NCI-H146 treated with DMSO at 0.1 percent for 48 hours (cell line): ENCODE results near the gene PROB1.
"Not testable (repeated sequence)": the region's sequence is repeated elsewhere in the genome, so short reads cannot be mapped to it uniquely, and the experiment has no call there.

Experiments
- DNase-seq: peaks from one replicate; lab custom pipeline; 2025; ENCODE audit not compliant: unreplicated experiment; lab: John Stamatoyannopoulos, UW

PROB1 gene

DNA sequence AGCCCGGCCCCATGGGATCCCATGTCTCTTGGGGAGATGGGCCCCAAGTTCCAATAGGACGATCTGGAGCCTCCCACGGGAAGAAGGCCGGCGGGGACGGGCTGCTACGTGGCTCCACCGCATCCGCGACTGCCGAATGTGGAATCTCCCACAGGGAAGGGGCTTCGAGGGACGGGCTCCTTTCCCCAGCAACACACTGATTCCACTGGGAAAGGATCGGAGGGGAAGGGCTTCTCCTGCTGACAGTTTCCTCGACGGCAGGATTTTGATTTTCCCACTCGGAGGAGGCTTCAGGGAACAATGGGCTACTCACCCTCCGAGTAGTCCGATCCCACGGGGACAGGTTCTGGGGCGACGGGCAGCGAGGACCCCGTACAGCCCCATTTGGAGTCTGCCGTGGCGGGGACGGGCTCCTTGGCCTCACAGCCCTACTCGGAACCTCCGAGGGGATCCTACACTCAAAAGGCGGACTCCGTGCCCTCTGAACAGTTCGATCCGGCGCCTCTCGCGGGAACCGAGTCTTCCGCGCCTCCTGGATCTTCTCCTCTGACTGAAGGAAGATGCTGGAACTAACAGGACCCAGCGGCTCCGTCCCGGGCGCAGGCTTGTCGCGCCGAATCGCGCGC is 1.3 kb downstream of the PROB1 start:
- DNase-seq, result no peak

DNA sequence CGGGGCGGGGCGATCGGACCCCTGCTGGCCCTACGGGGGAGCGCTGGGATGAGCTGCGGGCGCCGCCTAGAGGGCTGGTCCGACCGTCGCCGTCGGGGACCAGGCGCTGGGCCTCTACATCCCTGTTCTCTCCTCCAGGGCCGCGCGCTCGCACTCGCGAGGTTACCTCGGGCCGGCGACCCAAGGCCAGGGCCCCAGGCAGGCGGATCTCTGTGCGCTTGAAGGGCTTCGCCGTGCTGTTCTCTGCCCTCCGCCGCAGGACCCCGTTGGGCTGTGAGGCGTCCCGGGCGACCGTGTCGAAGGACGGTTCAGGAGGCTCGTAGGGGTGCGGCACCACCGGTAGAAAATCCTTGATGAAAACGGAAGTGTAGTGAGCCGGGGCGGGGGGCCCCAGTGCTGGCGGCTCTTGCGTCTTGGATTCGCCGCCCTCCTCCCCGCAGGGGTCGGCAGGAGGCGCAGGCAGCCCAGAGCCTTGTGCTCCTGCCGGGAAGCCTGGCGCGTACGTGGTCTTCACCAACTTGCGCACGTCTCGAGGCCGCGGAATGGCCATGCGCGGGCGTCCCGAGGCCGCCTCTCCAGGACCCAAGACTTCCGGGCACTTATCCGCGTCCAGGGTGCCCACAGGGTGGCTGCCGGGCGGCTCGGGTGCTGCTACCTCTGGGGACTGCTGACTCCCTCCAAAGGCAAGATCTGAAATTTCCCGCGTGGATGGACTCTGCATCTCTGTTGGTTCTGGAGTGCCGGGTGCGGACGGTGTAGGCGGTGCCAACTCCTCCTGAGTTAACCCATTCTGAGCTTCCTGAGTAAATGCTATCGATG is 2.0 kb downstream of the PROB1 start:
- peak; percentile 29 for DNase-seq

DNA sequence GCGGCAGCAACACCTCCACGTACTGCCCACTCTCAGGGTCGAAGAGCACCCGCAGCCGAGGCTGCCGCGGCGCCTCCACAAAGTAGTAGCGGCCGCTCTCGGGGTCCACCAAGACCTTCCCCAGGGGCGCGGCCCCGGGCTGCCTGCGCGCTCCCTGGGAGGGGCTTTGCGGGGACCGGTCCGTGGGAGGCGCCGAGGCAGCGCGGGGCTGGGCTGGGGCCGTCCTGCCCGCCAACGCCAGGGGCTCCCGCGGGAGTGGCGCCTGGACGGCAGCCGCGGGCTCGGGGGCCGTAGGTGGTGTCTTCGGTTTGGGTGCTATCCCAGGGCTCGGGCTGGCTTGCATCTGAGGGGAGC is 2.6 kb downstream of the PROB1 start:
- no peak for DNase-seq

DNA sequence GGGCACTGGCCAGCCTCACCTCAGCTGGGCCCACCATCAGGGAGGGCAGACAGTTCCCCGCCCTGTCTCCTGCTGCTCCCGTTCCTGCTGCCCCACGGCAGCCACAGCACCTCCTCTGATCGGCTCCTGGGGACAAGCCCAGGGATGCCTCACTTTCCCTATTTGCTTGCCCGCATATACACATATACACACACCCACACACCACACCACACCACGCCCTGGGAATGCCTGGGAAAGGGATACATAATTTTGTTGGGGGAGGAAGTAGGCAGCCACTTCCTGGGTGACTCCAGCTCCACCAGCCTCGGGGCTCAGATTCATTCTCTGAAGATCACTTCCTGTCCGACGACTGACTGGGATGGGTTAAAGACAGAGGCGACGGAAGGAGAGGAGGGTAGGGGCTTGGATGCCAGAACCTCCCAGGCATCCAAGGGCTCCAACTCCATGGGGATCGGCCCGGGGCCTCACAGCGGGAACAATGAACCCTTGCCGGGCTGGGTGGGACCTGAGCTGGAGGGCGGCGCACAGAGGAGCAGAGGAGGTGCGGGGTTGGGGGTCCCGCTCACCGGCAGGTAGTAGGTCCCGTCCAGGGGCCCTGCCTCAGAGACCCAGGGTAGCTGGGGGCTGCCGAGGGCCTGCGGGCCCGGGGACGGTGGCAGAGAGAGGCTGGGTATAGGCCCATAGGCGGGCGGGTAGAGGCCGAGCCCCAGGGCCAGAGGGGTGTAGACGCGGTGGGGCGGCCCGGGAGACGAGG is 3.2 kb downstream of the PROB1 start:
- no peak for DNase-seq

DNA sequence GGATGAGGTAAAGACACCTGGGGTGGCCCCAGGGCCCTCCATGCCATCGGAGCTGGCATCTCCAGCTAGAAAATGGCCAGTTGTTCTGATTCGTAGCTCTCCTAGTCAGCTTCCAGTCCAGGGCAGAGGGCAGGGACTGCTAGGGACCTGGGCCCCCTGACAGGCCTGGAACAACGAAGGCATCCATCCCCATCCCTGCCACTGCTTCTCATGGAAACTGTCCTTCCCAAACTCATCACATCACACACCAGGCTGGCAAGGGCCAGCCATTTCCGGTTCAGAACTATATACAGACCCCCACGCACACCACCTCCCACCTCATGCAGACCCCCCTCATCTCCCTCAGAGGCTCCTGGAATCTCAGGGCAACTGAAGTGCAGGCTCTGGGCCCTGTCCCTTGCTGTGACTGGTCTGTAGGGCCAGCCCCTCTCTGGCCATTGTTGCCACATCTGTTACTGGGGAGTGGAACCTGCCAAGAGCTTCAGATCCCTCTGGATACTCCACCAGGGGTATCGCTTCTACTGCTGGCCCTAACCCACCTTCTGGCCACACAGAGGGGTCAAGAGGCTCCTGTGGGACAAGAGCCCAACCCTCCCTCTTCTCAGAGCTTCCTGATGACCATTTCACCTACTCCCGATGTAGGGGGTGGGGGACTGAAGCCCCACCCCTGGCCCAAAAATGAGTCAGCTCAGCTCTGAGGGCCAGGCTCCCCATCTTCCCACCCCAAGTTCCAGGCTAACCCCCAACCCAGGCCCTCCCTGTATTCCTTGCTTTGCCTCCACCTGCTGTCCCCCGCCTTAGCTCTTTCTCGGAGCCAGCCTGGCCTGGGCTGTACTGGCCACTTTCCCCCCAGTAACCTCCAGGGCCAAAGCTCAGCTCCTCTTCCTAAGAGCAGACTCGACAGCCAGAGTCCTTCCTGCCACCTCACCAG is 4.0 kb downstream of the PROB1 start:
- no peak for DNase-seq

DNA sequence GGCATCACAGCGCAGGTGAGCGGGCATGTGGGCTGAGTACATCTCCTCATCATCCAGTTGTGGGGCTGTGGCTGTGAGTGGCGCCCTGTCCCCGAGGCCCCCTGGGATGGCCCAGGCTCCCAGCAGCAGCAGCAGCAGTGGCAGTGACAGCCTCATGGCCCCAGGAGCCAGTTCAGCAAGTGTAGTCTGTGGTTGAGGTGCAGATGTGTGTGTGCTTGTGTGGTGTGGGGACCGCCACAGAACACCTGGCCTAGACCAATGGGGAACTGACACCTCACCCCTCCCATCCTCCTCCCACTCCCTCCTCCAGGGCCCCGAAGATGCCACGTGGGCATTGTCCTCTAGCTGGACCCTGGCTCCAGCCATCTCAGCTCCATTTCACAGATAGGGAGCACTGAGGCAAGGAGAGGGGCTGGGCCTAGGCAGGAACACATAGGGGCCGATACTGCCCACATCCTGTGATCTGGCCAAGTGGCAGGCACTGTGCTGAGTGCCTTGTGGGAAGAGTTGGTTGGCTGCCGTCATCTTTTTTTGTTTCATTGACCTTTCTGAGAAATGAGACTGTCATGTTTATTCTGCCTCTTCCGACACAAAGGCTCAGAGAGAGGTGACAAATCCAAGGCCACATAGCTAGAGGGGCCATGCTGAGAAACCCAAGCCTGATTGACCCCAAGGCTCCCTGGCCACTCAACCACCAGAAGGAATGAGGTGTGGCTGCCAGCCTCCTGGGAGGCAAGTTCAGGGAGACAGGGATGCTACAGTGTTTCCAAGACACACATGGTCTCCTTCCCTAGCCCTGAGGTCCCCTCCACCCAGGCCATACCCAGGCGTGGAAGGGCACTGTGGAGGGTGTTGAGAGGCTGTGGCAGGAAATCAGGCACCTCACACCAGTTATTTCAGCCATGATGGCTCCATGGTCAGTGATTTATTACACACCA is 4.9 kb downstream of the PROB1 start, which contains the start of gene MZB1:
MZB1 (minus strand) TSS at position 213 of the 938 bp plus-strand sequence; CDS start at position 156, 57 bp downstream.
- no peak for DNase-seq

DNA sequence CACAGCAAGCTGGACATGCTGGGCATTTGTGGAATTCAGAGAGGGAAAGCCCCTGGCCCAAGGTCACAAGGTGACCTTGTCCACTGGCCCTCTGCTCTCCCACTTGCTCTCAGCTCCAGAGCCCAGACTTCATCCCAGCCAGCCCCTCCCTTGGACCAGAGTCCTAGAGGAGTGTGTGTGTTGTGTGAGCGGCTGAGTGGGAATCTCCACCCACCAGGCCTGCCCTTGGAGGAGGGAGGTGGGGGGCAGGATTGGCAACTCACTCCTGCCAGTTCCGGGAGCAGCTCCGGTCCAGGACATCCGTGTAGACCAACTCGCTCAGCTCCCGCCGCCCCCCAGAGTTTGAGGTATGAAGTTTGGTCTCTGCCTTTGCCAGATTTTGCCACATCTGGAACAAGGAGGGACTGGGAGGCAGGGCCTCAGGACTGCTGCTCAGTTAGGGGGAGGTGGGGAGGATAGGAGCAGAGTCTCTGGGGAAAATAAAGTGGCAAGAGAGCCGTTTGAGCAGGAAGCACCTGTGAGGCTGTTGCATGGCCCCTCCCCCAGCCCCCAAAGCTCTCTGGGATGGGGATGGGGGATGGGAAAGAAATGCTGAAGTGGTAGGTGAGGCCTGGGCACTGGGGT is 6.6 kb downstream of the PROB1 start:
- DNase-seq, result no peak

DNA sequence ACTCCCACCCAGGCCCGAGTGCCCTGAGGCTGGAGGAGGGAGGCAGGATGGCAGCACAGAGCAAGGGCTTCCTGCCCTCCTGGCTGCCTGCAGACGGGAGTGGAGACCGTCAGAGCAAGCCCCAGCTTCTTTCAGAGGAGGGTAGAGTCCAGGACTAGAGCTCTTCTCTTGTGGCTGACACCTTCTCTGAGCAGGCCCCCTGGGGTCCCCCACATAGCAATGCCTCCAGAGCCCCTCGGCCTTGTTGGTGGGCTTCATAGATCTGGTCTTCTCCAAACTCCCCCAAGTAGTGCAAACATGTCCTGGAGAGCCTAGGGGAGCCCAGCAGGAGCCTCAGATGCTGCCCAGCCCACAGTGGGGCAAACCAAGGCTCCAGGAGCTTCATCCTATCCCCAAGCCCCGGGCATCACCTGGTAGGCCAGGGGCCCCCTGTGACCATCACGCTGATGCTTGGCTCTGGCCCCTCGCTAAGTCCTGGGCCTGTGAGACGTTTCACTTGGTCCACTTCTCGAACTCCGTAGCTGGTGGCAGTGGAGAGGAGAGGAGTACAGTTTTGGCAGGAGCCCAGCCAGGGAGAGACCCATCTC is 7.2 kb downstream of the PROB1 start:
- DNase-seq, result no peak

DNA sequence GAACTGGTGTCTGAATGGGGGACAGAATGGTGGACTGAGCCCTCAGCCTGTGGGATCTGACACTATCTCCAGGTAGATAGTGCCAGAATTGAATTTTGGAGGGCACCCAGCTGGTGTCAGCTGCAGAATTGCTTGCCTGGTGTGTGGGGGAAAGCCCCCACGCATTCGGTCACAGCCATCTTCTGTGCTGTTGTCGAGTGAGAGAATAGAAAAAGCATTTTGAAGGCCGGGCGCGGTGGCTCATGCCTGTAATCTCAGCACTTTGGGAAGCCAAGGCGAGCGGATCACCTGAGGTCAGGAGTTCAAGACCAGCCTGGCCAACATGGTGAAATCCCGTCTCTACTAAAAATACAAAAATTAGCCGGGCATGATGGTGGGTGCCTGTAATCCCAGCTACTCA is 7.9 kb downstream of the PROB1 start:
- not testable (repeated sequence) for DNase-seq

DNA sequence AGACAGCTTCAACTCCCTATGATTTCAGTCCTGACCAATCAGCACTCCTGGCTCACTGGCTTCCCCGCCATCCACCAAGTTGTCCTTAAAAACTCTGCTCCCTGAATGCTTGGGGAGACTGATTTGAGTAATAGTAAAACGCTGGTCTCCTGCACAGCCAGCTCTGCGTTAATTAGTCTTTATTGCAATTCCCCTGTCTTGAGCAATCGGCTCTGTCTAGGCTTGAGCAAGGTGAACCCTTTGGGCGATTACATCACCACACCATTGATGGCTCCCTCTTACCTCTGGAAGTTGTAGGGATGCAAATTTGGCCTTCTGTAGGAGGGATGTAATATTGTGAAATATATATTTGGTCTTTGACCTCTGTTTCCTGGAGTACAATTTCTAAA is 8.9 kb downstream of the PROB1 start:
- DNase-seq, result no peak

DNA sequence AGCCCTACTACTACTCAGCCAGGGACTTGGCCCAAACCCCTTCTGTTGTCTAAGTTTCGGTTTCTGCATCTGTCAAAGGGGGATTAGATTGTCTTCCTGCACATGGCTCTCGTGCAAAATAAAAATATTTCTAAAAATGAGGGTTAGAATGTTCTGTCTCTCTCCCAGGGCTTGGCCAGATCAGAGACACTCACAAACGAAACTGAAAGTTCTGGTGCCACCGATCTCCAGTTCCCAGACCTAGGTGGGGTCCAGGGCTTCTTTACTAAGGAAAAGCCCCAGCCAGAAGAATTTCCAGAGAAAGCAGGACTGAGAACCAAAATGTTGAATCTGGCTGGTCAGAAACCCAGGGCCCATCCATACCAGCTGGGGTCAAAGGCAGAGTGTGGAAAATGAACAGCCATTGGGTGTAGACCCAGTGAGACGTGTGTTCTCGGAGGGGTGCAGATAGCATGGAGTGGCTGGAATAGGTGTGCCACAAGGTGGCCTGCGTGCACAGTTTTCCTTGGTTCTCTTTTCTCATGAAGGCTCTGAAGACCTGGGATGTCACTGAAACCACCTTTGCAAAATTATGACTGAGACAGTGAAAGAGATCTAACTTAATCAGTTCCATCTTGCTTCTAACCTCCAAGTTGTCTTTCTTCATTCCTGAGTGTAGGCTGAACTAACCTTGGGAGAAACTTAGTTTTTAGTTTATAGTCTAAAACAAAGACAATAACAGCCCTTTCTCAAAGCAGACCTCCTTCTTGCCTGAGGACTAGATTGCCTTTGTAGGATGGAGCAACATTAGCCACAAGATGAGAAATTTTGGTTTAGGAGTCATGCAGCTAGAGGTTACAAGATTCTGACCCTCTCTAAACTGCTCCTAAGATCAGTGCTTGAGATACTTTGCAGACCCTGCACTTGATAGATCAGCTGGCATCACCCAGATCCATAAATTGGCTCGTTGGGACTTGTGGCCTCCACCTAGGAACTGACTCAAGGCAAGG is 9.5 kb downstream of the PROB1 start:
- DNase-seq, result no peak

DNA sequence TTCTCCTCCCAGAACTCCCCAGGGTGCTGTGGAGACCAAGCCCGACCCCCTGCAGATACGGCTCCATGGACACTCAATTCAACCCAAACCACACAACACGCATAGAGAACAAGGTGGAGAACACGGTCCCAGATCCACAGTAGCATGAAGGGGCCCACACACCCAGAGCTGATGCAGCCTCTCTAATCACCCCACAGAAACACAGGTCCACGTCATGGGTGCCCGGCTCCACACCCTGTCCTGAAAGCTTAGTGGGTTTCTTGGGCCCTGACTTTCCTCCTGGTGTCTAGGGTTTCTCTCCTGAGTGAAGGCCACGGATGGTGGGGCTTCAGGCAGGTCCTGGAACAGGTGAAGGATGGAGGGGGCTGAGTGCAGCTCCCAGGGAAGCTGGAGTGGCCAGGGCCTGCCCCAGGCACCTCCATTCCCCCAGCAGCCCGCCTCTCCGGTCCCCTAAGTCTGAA is 10.3 kb downstream of the PROB1 start:
- no peak for DNase-seq

DNA sequence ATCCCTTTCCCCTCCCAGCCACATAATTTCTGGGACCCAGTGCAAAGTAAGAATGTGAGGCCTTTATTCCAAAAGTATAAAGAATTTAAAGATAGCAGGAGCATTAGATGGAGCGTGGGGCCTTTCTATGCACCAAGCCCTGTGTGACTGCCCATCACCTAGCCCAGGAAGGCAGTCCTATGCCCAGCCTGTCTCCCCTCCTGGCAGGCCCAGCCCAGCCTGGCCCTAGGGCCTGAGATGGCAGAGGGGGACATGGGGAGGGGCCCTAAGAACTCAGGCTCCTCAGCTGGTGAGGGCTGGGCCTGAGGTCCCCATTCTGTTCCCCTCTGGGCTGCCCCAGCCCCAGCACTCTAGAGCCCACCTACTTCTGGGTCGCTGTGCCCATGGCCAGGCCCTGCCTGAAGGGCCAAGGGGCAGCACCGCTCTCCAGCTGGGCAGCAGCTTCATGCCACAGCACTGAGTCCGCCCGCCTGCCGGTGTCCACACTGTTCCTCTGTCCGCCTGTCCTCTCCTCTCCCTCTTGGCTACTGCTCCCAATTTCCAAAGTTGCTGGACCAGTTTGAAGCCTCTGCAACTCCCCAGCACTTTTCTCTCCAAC is 10.8 kb downstream of the PROB1 start:
- no peak for DNase-seq

DNA sequence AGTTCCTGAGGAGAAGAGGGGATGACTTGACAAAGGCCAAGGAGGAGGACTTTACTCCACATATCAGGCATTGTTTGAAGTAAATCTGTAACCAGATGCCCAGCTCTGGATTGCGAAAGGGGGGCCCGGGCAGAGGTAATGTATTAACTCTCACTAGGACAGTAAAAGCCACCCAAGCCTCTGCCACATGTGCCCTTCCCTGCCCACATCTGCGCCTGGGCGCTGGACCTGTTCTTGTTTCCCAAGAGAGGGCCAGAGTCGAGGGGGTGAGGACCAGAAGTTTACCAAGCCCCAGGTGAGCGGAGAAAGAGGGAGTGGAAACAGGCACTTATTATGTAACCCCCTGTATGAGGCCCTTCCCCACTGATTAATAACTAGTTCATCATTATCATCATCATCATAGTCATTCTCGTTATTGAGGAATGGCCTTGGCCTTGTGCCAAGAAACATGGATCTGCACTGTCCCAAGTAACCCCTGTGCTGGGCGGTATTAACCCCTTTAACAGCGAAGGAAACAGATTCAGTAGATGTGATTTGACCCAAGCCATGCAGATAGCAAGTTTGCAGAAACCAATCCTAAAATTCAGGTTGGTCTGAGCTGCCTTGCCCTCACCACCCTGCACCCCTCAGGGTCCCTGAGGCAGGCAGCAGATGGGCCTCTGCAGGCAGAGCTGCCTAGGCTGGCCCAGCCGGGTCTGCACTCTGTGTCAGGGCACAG is 11.5 kb downstream of the PROB1 start, which contains the start of gene SLC23A1:
SLC23A1 (minus strand) TSS at position 23 of the 718 bp plus-strand sequence. CDS start 44 bp downstream, outside the sequence.
- no peak for DNase-seq

DNA sequence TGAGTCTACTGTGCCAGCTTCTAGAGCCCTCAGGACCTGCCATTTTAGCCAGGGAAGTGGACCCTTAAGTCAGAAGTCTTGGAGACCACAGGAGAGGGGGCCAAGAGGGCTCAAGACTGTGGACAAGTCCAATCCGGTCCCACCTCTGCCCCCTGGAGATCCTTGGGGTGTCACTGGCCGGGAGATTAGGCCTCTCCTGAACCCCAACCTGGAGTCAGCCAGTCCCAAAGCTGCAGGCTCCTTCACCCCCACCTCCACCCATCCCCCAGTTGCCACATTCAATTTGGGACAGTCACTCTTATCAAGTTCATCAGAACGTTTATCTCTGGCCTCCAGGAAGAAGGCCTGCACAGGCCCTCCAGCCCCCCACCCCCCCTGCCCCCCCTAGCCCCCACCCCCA is 12.1 kb downstream of the PROB1 start:
- no peak for DNase-seq
